Upper lobe of right lung (tissue), 1 donor: ENCODE data around the gene KCTD15. TPM values are rescaled to one million over a fixed set of nuclear protein-coding genes. Genes with fewer than 3 reads are reported as not detected.

Source experiments
- ATAC-seq: fragments of 200-7000 bp; cut with Tn5 transposase; one replicate; pipeline ENCODE4 v1.9.1; 2020; ENCODE audit warnings: mild to moderate bottlenecking, moderate library complexity
- DNase-seq: peaks from one replicate; pipeline ENCODE4 v3.0.0-alpha.2; 2020
- H3K27ac ChIP-seq: fragments of 200-600 bp; one replicate; pipeline ENCODE4 v1.8.0; 2022
- H3K27me3 ChIP-seq: fragments of 200-600 bp; one replicate; pipeline ENCODE4 v1.8.0; 2022; ENCODE audit warnings: mild to moderate bottlenecking
- H3K36me3 ChIP-seq: fragments of 200-600 bp; one replicate; pipeline ENCODE4 v1.8.0; 2022
- H3K4me1 ChIP-seq: fragments of 200-600 bp; one replicate; pipeline ENCODE4 v1.8.0; 2022
- H3K4me3 ChIP-seq: fragments of 200-600 bp; one replicate; pipeline ENCODE4 v1.8.0; 2022; ENCODE audit warnings: mild to moderate bottlenecking
- H3K9me3 ChIP-seq: fragments of 200-600 bp; one replicate; pipeline ENCODE4 v1.8.0; 2022
- CTCF ChIP-seq: fragments of 200-600 bp; IDR thresholded peaks from one replicate; pipeline ENCODE4 v1.8.0; 2022; ENCODE audit warnings: antibody characterized with exemption
- intact Hi-C: fragments of 100-400 bp; cut with DNase I; formaldehyde crosslinking; loops from one replicate; pipeline ENCODE4 v1.11.0; 2022
- total RNA-seq: library from RNA; stranded (reverse); fragmentation: NEBNext Ultra II Directional; extraction: Animal tissue kit (Norgen Biotek cat#: 25700); gene quantifications from one replicate; pipeline ENCODE4 v1.2.1, GENCODE V29; 2021
- donor health status: DM: no; HTN: yes; CAD: no; lungs with severe emphysema.

The KCTD15 gene
- total RNA-seq, 1 donor from 2014 or later: 48.7 TPM

- peaks cover 14% of the 10 kb centered on the region for H3K4me1 ChIP-seq
- TF ChIP-seq CTCF: no peak
- DNase-seq: no peak
- H3K4me3 ChIP-seq: peak overlapping the region; percentile 70
- no peaks in the 10 kb centered on the region for H3K9me3 ChIP-seq
- no peak for ATAC-seq
- intact Hi-C loops: loop anchor here (10.0 kb wide), 1 partner anchor 96 kb away; no protein-coding TSS in a partner anchor
- no peaks in the 10 kb centered on the region for H3K27me3 ChIP-seq
- H3K27ac ChIP-seq: peak overlapping the region; percentile 92
- peaks cover 9% of the 10 kb centered on the region for H3K36me3 ChIP-seq
Measured at GRCh38 chr19:33798681-33799111, 2.0 kb downstream of the KCTD15 start.

GRCh38 chr19:33799476-33799875 is 2.8 kb downstream of the KCTD15 start:
- peaks cover 9% of the 10 kb centered on the region for H3K4me1 ChIP-seq
- intact Hi-C loops: loop anchor here (10.0 kb wide), 1 partner anchor 95 kb away; no protein-coding TSS in a partner anchor

GRCh38 chr19:33800012-33800680 is 3.5 kb downstream of the KCTD15 start:
- no peak for DNase-seq
- intact Hi-C loops: no loop called here
- Histone ChIP-seq H3K4me3 (peak overlapping the region; percentile 70), H3K36me3 (peaks cover 11% of the 10 kb centered on the region), H3K9me3 (no peaks in the 10 kb centered on the region), H3K27ac (no peak overlapping the region), H3K4me1 (peaks cover 3% of the 10 kb centered on the region), H3K27me3 (no peaks in the 10 kb centered on the region)
- no peak for ATAC-seq
- TF ChIP-seq CTCF: no peak

More at GRCh38 chr19:33799476-33799875, 2.8 kb downstream of the KCTD15 start:
- Histone ChIP-seq H3K4me3 (peak overlapping the region; percentile 70), H3K36me3 (peaks cover 9% of the 10 kb centered on the region), H3K9me3 (no peaks in the 10 kb centered on the region), H3K27me3 (no peaks in the 10 kb centered on the region), H3K27ac (peak overlapping the region; percentile 92)
- TF ChIP-seq CTCF: no peak
- DNase-seq (no peak), ATAC-seq (no peak)

- DNase-seq (no peak), ATAC-seq (no peak)
- intact Hi-C loops: no loop called here
- Histone ChIP-seq H3K27ac (no peak overlapping the region), H3K9me3 (no peaks in the 10 kb centered on the region), H3K4me3 (no peak overlapping the region), H3K36me3 (peaks cover 16% of the 10 kb centered on the region), H3K4me1 (peaks cover 3% of the 10 kb centered on the region), H3K27me3 (no peaks in the 10 kb centered on the region)
- TF ChIP-seq CTCF: no peak
Measured at GRCh38 chr19:33801411-33801810, 4.7 kb downstream of the KCTD15 start.

GRCh38 chr19:33802001-33802400 is 5.3 kb downstream of the KCTD15 start:
- H3K36me3 ChIP-seq: peaks cover 20% of the 10 kb centered on the region
- TF ChIP-seq CTCF: no peak
- H3K4me3 ChIP-seq: no peak overlapping the region
- no peak for ATAC-seq
- intact Hi-C loops: no loop called here
- peaks cover 3% of the 10 kb centered on the region for H3K4me1 ChIP-seq
- no peak for DNase-seq
- H3K27ac ChIP-seq: no peak overlapping the region
- H3K27me3 ChIP-seq: no peaks in the 10 kb centered on the region
- H3K9me3 ChIP-seq: no peaks in the 10 kb centered on the region
